K562 (cell line): ENCODE results near the gene SLC4A2. TPM values are rescaled to one million over a fixed set of nuclear protein-coding genes. Genes with fewer than 3 reads are reported as not detected.

Source experiments
- ATAC-seq: fragments of 200-7000 bp; cut with Tn5 transposase; 3 replicates; pipeline ENCODE4 v1.9.1; 2020; ENCODE audit warnings: moderate library complexity
- BruUV-seq: library from RNA; stranded (reverse); fragments of 400-500 nt; replicated peaks from 2 replicates; lab custom pipeline; 2021; lab: Mats Ljungman, UMichigan
- CTCF ChIA-PET: fragments of 300-600 bp; formaldehyde crosslinking; extraction: SDS; loops from one replicate; lab custom pipeline; 2021; ENCODE audit warnings: low intra/inter-chr PET ratio; lab: Yijun Ruan, JAX
- POLR2A ChIA-PET: fragments of 300-600, 350-650 bp; sonication (Branson Sonifier 250); formaldehyde crosslinking; extraction: SDS; loops from one replicate; lab custom pipeline; 2021; ENCODE audit warnings: antibody characterized with exemption, inconsistent platforms; lab: Yijun Ruan, JAX
- DNase-seq, 4 experiments: peaks; one replicate each; pipeline versions ENCODE4 v3.0.0 to v3.0.0-alpha.2; 2011 to 2018; ENCODE audit warnings: low spot score in 3 of 4, mixed read lengths in 3 of 4; ENCODE audit errors: extremely low read depth in 1 of 4
- FAIRE-seq: peaks from 2 replicates; lab custom pipeline; 2011; peaks lifted over from hg19 to GRCh38; lab: Jason Lieb, UNC
- H2AFZ ChIP-seq: 2 replicates; pipeline ENCODE4 v1.6.0; 2011; ENCODE audit warnings: low read depth, low read length, control low read depth, inconsistent platforms
- H3K27ac ChIP-seq: fragments of 200-600 bp; 3 replicates; pipeline ENCODE4 v1.8.0; 2011; ENCODE audit warnings: low read depth, mild to moderate bottlenecking, control low read depth, inconsistent platforms, low read length, moderate library complexity, mixed read lengths; ENCODE audit errors: extremely low read depth
- H3K27me3 ChIP-seq, 2 experiments: fragments of 300-600 bp in 1 of 2; 2 replicates in 1 of 2; 3 replicates in 1 of 2; pipeline versions ENCODE4 v1.6.0 to v1.8.0; 2011; ENCODE audit warnings: inconsistent platforms in 2 of 2, low read length in 2 of 2, mild to moderate bottlenecking in 1 of 2, mixed read lengths in 1 of 2, moderate library complexity in 1 of 2; ENCODE audit not compliant: control insufficient read depth in 2 of 2, insufficient read depth in 2 of 2
- H3K36me3 ChIP-seq: fragments of 300-600 bp; 3 replicates; pipeline ENCODE4 v1.8.0; 2011; ENCODE audit warnings: mild to moderate bottlenecking, low read length, inconsistent platforms; ENCODE audit not compliant: control insufficient read depth, insufficient read depth
- H3K4me1 ChIP-seq, 2 experiments: fragments of 200-600 bp in 1 of 2; replicated peaks in 1 of 2; 2 replicates in 1 of 2; 3 replicates in 1 of 2; pipeline versions ENCODE4 v1.5.1 to v1.8.0; 2011; ENCODE audit warnings: inconsistent platforms in 2 of 2, low read length in 2 of 2, mild to moderate bottlenecking in 1 of 2, mixed read lengths in 1 of 2, moderate library complexity in 1 of 2; ENCODE audit not compliant: control insufficient read depth in 2 of 2, insufficient read depth in 2 of 2
- H3K4me2 ChIP-seq: 2 replicates; pipeline ENCODE4 v1.6.1; 2011; ENCODE audit warnings: low read length, control low read depth, inconsistent platforms, mixed read lengths; ENCODE audit not compliant: insufficient read depth
- H3K4me3 ChIP-seq: fragments of 200-600 bp; sonication (generic), shearing (Covaris generic); 2 replicates; pipeline ENCODE4 v1.5.1; 2016; ENCODE audit warnings: control low read depth, inconsistent platforms
- H3K79me2 ChIP-seq: fragments of 200-600 bp; 3 replicates; pipeline ENCODE4 v1.8.0; 2011; ENCODE audit warnings: low read length, inconsistent platforms; ENCODE audit not compliant: control insufficient read depth, insufficient read depth
- H3K9ac ChIP-seq, 2 experiments: 2 replicates each; pipeline versions ENCODE4 v1.6.0 to v1.6.1; 2011; ENCODE audit warnings: low read depth in 2 of 2, low read length in 2 of 2, control low read depth in 1 of 2, inconsistent platforms in 1 of 2, mild to moderate bottlenecking in 1 of 2, mixed read lengths in 1 of 2; ENCODE audit not compliant: insufficient read depth in 1 of 2
- H3K9me1 ChIP-seq: one replicate; pipeline ENCODE4 v1.6.0; 2011; ENCODE audit warnings: inconsistent platforms, mild to moderate bottlenecking, low read length, moderate library complexity; ENCODE audit not compliant: control insufficient read depth, insufficient read depth
- H3K9me3 ChIP-seq: replicated peaks from 2 replicates; pipeline ENCODE4 v1.5.1; 2011; ENCODE audit warnings: low read depth, low read length, inconsistent platforms; ENCODE audit not compliant: control insufficient read depth, insufficient read depth
- H4K20me1 ChIP-seq: replicated peaks from 2 replicates; pipeline ENCODE4 v1.6.1; 2011; ENCODE audit warnings: low read length, inconsistent platforms, mixed read lengths; ENCODE audit not compliant: control insufficient read depth, insufficient read depth
- ATF1 ChIP-seq, 2 experiments: fragments of 450-650 bp in 1 of 2; IDR thresholded peaks; 2 replicates each; pipeline ENCODE4 v1.6.1; 2016; ENCODE audit warnings: missing compliant biosample characterization in 1 of 2, missing genetic modification characterization in 1 of 2
- CREB1 ChIP-seq, 2 experiments: sonication (generic) in 1 of 2; formaldehyde crosslinking in 1 of 2; IDR thresholded peaks; 2 replicates each; pipeline versions ENCODE4 v1.6.1 to v1.8.0; 2012 to 2022; ENCODE audit warnings: inconsistent platforms in 1 of 2, mild to moderate bottlenecking in 1 of 2, missing genetic modification reagents in 1 of 2, moderate library complexity in 1 of 2
- EP300 ChIP-seq: IDR thresholded peaks from 2 replicates; pipeline ENCODE4 v1.6.1; 2012; ENCODE audit warnings: low read length, improper control_type of control experiment
- MCM5 ChIP-seq: fragments of 450-650 bp; IDR thresholded peaks from 2 replicates; pipeline ENCODE4 v1.6.1; 2016; ENCODE audit warnings: low read depth
- MLX ChIP-seq, 2 experiments: fragments of 450-650 bp in 1 of 2; sonication (generic) in 1 of 2; formaldehyde crosslinking; conservative IDR thresholded peaks; 2 replicates each; pipeline versions ENCODE4 v1.4.0 to v1.8.1; 2020 to 2022; ENCODE audit warnings: mild to moderate bottlenecking in 1 of 2, missing genetic modification reagents in 1 of 2
- PREB ChIP-seq: sonication (generic); formaldehyde crosslinking; IDR thresholded peaks from 2 replicates; pipeline ENCODE4 v1.8.1; 2023; ENCODE audit warnings: mild to moderate bottlenecking, missing genetic modification reagents
- RCOR1 ChIP-seq, 2 experiments: IDR thresholded peaks; 2 replicates each; pipeline ENCODE4 v1.6.1; 2012; ENCODE audit warnings: low read depth in 2 of 2, low read length in 2 of 2, borderline replicate concordance in 1 of 2, improper control_type of control experiment in 1 of 2
- THAP12 ChIP-seq: fragments of 250-450 bp; sonication (Bioruptor Pico); IDR thresholded peaks from 2 replicates; pipeline ENCODE4 v1.9.0; 2021; ENCODE audit warnings: mild to moderate bottlenecking, inconsistent platforms
- ZBTB7A ChIP-seq: IDR thresholded peaks from 2 replicates; pipeline ENCODE4 v1.6.1; 2011; ENCODE audit warnings: low read depth, mild to moderate bottlenecking, low read length, moderate library complexity, borderline replicate concordance; ENCODE audit not compliant: control insufficient read depth
- ZMIZ1 ChIP-seq, 2 experiments: fragments of 150-350 bp in 1 of 2; IDR thresholded peaks; 2 replicates each; pipeline ENCODE4 v1.6.1; 2012 to 2016; ENCODE audit warnings: low read depth in 2 of 2, low read length in 2 of 2, mild to moderate bottlenecking in 1 of 2, moderate library complexity in 1 of 2
- ZNF140 ChIP-seq: fragments of 250-450 bp; sonication (Bioruptor Pico); IDR thresholded peaks from 2 replicates; pipeline ENCODE4 v1.8.0; 2021; ENCODE audit warnings: moderate library complexity, mild to moderate bottlenecking, inconsistent platforms
- ZNF165 ChIP-seq: fragments of 250-450 bp; sonication (Bioruptor Pico); IDR thresholded peaks from 2 replicates; pipeline ENCODE4 v1.4.0; 2020; ENCODE audit warnings: borderline replicate concordance
- ZNF282 ChIP-seq: sonication (generic); formaldehyde crosslinking; IDR thresholded peaks from 2 replicates; pipeline ENCODE4 v1.8.1; 2023; ENCODE audit warnings: missing genetic modification reagents
- WGBS: fragments of 100-300 bp; shearing (Covaris generic); methylation state at CpG from one replicate; pipeline ENCODE4 v1.1.6; 2016; ENCODE audit warnings: low coverage, mixed read lengths; ENCODE audit not compliant: insufficient coverage; ENCODE audit errors: missing lambda C conversion rate; 5-methylcytosine and 5-hydroxymethylcytosine counted together
- in situ Hi-C: fragments of 300-500 bp; cut with MboI; formaldehyde crosslinking; loops from 4 replicates; pipeline ENCODE4 v1.15.0; 2018; ENCODE audit warnings: inconsistent platforms, mixed read lengths
- intact Hi-C: fragments of 100-400 bp; cut with micrococcal nuclease; formaldehyde crosslinking; loops from 2 replicates; pipeline ENCODE4 v1.14.2; 2022
- polyA plus RNA-seq, 8 experiments: library from polyadenylated mRNA; depleted of rRNA in 4 of 8; stranded (reverse) in 5 of 8; unstranded in 3 of 8; fragments of >200 nt; fragmentation: Nextera tagmentation in 2 of 8; fragmentation: Illumina TruSeq in 1 of 8; extraction: Ambion mirVana in 2 of 8; extraction: Trizol in 1 of 8; gene quantifications; 2 replicates each; pipeline versions ENCODE4 v1.2.1 to v1.2.3, GENCODE V29; 2011 to 2014; ENCODE audit warnings: inconsistent platforms in 1 of 8, missing spikeins in 1 of 8
- total RNA-seq, 7 experiments: library from RNA; depleted of rRNA in 6 of 7; stranded (reverse); fragments of >200 nt in 6 of 7; fragmentation: Illumina TruSeq in 2 of 7; extraction: Trizol in 2 of 7; gene quantifications; 2 replicates each; pipeline versions ENCODE4 v1.2.1 to v1.2.3, GENCODE V29; 2011 to 2021; ENCODE audit warnings: low replicate concordance in 1 of 7

Gene SLC4A2
- total and polyA plus RNA-seq, 9 of the 15 experiments (the other 6 are each of a cell fraction or from before 2014, with no cell fraction given), result 11.4 to 375 (median 130) TPM

GRCh38 chr7:151010037-151010306 is 49.4 kb upstream of the SLC4A2 start:
- intact Hi-C loops, result loop anchor here (10.0 kb wide), 1 partner anchor 165 kb away; no protein-coding TSS in a partner anchor
- no TSS peak for BruUV-seq
- H2AFZ ChIP-seq, result peak overlapping the region; percentile 92
- POLR2A ChIA-PET, result interaction anchor here (0.6 to 8.4 kb wide), 13 partner anchors 12 to 689 kb away, joined by 3 to 146 read pairs (median 4); partner anchors contain the start of genes ABCB8, ATG9B and FASTK
- DNase-seq, result no peak
- H3K4me3 ChIP-seq, result peak overlapping the region; percentile 57
- no peaks in the 10 kb centered on the region for H4K20me1 ChIP-seq
- WGBS, result 11% methylated on average over 7 of the region's 7 CpGs
- peaks cover 32% of the 10 kb centered on the region; the same call in 2 of the 3 replicates for H3K36me3 ChIP-seq
- H3K9me1 ChIP-seq, result no peaks in the 10 kb centered on the region
- no peak for FAIRE-seq
- CTCF ChIA-PET, result interaction anchor here (0.9 to 3.5 kb wide), 3 partner anchors 43 to 101 kb away, joined by 3 to 15 read pairs (median 5); no protein-coding TSS in a partner anchor
- no peak; the same call in 1 of the 3 replicates for ATAC-seq
- H3K4me2 ChIP-seq, result peak overlapping the region; percentile 100
- peaks cover 45% of the 10 kb centered on the region for H3K79me2 ChIP-seq
- H3K27ac ChIP-seq, result peak overlapping the region; percentile 85
- no peaks in the 10 kb centered on the region; a peak in 1 of 5 replicates for H3K27me3 ChIP-seq
- H3K9ac ChIP-seq, result peak overlapping the region; percentile 77 to 94
- in situ Hi-C loops, result no loop called here
- peaks cover 42 to 76% of the 10 kb centered on the region in 2 experiments for H3K4me1 ChIP-seq
- H3K9me3 ChIP-seq, result no peaks in the 10 kb centered on the region
- TF ChIP-seq THAP12 (CRISPR knock-in tag), result peak; percentile 78; the same call in 1 of the 2 replicates
- no peak for TF ChIP-seq EP300
- no peak for TF ChIP-seq RCOR1 (IDR thresholded peaks at IDR 0.05; ENCODE audit: borderline replicate concordance in 1 of 2, low read depth in 2 of 2, low read length in 2 of 2)
- TF ChIP-seq MCM5, result no peak
- 0 out of 2 replicates have a peak, but pooled peaks have one; percentile 11 for TF ChIP-seq CREB1 (IDR thresholded peaks at IDR 0.05)
- TF ChIP-seq CREB1 (CRISPR knock-in tag; IDR thresholded peaks at IDR 0.05), result no peak
- peak; percentile 63; the same call in 1 of the 2 replicates for TF ChIP-seq ZBTB7A
- TF ChIP-seq ZNF140 (CRISPR knock-in tag), result no peak
- no peak for TF ChIP-seq ZMIZ1 (IDR thresholded peaks at IDR 0.05; ENCODE audit: low read depth in 2 of 2, low read length in 2 of 2)
- TF ChIP-seq ATF1 (CRISPR knock-in tag; IDR thresholded peaks at IDR 0.05), result no peak
- TF ChIP-seq ATF1 (tag; IDR thresholded peaks at IDR 0.05), result no peak
- peak; percentile 18; the same call in 1 of the 2 replicates for TF ChIP-seq ZNF165 (CRISPR knock-in tag)
- TF ChIP-seq ZNF282 (CRISPR knock-in tag), result 0 out of 2 replicates have a peak, but pooled peaks have one; percentile 59
- peak in 1 of 2 experiments; percentile 75; a peak in 1 of 4 replicates for TF ChIP-seq MLX (CRISPR knock-in tag; conservative IDR thresholded peaks at IDR 0.05)
- 0 out of 2 replicates have a peak, but pooled peaks have one; percentile 64 for TF ChIP-seq PREB (CRISPR knock-in tag)
